ENCODE data around the gene FLAD1. TPM values are rescaled to one million over a fixed set of nuclear protein-coding genes. Genes with fewer than 3 reads are reported as not detected.

The FLAD1 gene
- total and polyA plus RNA-seq, 2 of the 4 experiments (the other 2 are of a cell fraction) = 26.3 to 37.3 TPM

DNA sequence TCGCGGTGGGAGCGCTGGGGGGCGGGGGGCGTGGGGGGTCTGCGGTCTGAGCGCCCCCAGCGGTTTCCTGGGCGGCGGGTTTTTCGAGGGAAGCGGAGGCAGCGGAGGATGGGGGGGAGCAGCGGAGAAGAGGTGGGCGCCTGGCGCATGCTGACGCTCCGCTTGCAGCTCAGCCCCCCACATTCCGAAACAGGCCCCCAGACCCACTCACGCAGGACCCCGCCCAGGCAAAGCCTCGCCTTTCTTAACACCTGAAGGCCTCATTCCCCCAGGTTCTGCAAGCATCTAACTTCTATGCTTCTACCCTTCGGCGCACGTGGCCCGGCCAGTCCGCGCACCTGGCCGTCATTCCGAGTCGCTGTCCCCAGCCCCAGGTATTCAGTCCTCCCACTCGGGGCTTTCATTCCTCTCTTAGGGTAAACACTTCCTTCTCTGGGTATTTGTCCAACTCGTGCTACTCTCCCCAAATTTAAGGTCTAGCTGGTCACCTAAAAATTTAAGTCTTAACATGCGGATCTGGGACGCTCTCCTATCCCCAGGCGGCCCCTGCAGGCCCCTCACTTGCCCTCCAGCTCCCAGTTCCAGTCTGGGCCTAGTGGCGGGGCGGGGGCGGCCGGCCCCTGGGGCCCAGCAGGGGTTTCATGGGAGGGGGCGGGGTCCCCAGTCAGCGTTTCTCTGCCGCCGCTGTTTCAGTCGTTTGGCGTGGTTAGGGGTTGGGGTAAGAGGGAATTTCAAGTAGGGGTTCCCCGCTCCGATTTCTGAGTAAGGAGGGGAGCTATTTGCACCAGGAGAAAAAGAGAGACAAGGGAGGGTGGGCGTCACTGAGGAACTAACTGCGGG, 16.6 kb downstream of the FLAD1 start:
- ChIA-PET POLR2A (ENCODE audit: unreplicated experiment) (interaction anchor here (0.6 kb wide), 1 partner anchor 274 kb away, joined by 3 read pairs; the partner anchor contains the start of gene CLK2), CTCF (interaction anchor here (0.9 to 2.1 kb wide), 10 partner anchors 18 to 519 kb away, joined by 3 to 11 read pairs (median 4); partner anchors contain the start of genes PBXIP1, PYGO2 and SHC1)
- H3K4me2 ChIP-seq (ENCODE audit: low read depth, low read length) = peak overlapping the region; percentile 100
- H2AK9ac ChIP-seq (replicated peaks; ENCODE audit: low read depth, low read length, poor library complexity) = peak overlapping the region; percentile 98
- H2BK20ac ChIP-seq (ENCODE audit: low read depth, low read length) = peak overlapping the region; percentile 11; the same call in 1 of the 2 replicates
- H4K20me1 ChIP-seq (ENCODE audit: insufficient read depth, low read length) = no peaks in the 10 kb centered on the region
- in situ Hi-C loops (cut with MboI; ENCODE audit: low sequenced_read_pairs) (no loop called here), dilution Hi-C loops (cut with HindIII; ENCODE audit: low sequenced_read_pairs, unreplicated experiment) (no loop called here), intact Hi-C loops (cut with micrococcal nuclease) (loop anchor here (2.0 to 5.0 kb wide), 3 partner anchors 39 to 63 kb away; partner anchors contain the start of genes ADAM15, PMVK and PYGO2)
- H3K79me1 ChIP-seq (ENCODE audit: low read depth in 1 of 2, low read length in 2 of 2) = peaks cover 14 to 39% of the 10 kb centered on the region in 2 experiments
- peak overlapping the region; percentile 90 for H2AK5ac ChIP-seq (ENCODE audit: low read depth, low read length)
- peaks cover 7% of the 10 kb centered on the region for H3K9me1 ChIP-seq (ENCODE audit: insufficient read depth, low read length)
- H2BK15ac ChIP-seq (ENCODE audit: low read depth, low read length) = peak overlapping the region; percentile 22; the same call in 1 of the 3 replicates
- ATAC-seq (ENCODE audit: low read depth) (no peak), DNase-seq (no peak)
- peak overlapping the region; percentile 90 for H4K5ac ChIP-seq (ENCODE audit: low read depth, low read length)
- H3K56ac ChIP-seq (ENCODE audit: extremely low read depth, insufficient read depth, low read length) = no peak overlapping the region; the same call in 1 of the 2 replicates
- TF ChIP-seq MAZ (IDR thresholded peaks at IDR 0.05; ENCODE audit: borderline replicate concordance, low read depth, low read length) (no peak), FOS (IDR thresholded peaks at IDR 0.05; ENCODE audit: low read depth, low read length) (no peak), SMC3 (IDR thresholded peaks at IDR 0.05; ENCODE audit: low read depth, low read length) (no peak), CEBPB (IDR thresholded peaks at IDR 0.05; ENCODE audit: low read depth, low read length) (no peak), CHD1 (IDR thresholded peaks at IDR 0.05; ENCODE audit: low read depth, low read length) (no peak), RFX5 (IDR thresholded peaks at IDR 0.05; ENCODE audit: low read depth, low read length) (no peak), MAFK (IDR thresholded peaks at IDR 0.05; ENCODE audit: low read depth, low read length) (no peak), ELK1 (IDR thresholded peaks at IDR 0.05; ENCODE audit: borderline replicate concordance, low read depth, low read length) (no peak), BHLHE40 (IDR thresholded peaks at IDR 0.05; ENCODE audit: low read depth, low read length) (no peak), NFE2L2 (IDR thresholded peaks at IDR 0.05; ENCODE audit: low read depth, low read length) (no peak), RAD21 (IDR thresholded peaks at IDR 0.05; ENCODE audit: low read length) (no peak), RCOR1 (IDR thresholded peaks at IDR 0.05; ENCODE audit: insufficient replicate concordance, low read length) (no peak), POLR2A (IDR thresholded peaks at IDR 0.05; ENCODE audit: low read depth, low read length) (no peak)
- TF ChIP-seq, protein P1, sequence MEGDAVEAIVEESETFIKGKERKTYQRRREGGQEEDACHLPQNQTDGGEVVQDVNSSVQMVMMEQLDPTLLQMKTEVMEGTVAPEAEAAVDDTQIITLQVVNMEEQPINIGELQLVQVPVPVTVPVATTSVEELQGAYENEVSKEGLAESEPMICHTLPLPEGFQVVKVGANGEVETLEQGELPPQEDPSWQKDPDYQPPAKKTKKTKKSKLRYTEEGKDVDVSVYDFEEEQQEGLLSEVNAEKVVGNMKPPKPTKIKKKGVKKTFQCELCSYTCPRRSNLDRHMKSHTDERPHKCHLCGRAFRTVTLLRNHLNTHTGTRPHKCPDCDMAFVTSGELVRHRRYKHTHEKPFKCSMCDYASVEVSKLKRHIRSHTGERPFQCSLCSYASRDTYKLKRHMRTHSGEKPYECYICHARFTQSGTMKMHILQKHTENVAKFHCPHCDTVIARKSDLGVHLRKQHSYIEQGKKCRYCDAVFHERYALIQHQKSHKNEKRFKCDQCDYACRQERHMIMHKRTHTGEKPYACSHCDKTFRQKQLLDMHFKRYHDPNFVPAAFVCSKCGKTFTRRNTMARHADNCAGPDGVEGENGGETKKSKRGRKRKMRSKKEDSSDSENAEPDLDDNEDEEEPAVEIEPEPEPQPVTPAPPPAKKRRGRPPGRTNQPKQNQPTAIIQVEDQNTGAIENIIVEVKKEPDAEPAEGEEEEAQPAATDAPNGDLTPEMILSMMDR (conservative IDR thresholded peaks at IDR 0.05; ENCODE audit: low read depth, low read length) = no peak
- H3K9ac ChIP-seq (ENCODE audit: low read depth, low read length) = peak overlapping the region; percentile 94
- H3K4ac ChIP-seq (ENCODE audit: low read depth, low read length) = peak overlapping the region; percentile 85
- peak overlapping the region; percentile 69 for H4K91ac ChIP-seq (ENCODE audit: insufficient read depth, low read depth, low read length)
- H3K9me3 ChIP-seq (ENCODE audit: control insufficient read depth, insufficient read depth, low read length) = no peaks in the 10 kb centered on the region
- peaks cover 15% of the 10 kb centered on the region for H3K4me1 ChIP-seq (ENCODE audit: control insufficient read depth, insufficient read depth, low read length)
- peak overlapping the region; percentile 95 for H3K18ac ChIP-seq (ENCODE audit: low read depth, low read length)
- H2BK120ac ChIP-seq (ENCODE audit: low read depth, low read length) = peak overlapping the region; percentile 78; the same call in 1 of the 2 replicates
- H2AFZ ChIP-seq (replicated peaks; ENCODE audit: low read length, poor library complexity) = peak overlapping the region; percentile 78
- no peaks in the 10 kb centered on the region for H3K36me3 ChIP-seq (ENCODE audit: control insufficient read depth, insufficient read depth, low read length)
- peak overlapping the region; percentile 75 for H3K4me3 ChIP-seq (ENCODE audit: insufficient read depth, low read depth, low read length)
- H3K27ac ChIP-seq (ENCODE audit: insufficient read depth, low read length) = peak overlapping the region; percentile 91
- peak overlapping the region; percentile 15 for H3K14ac ChIP-seq (replicated peaks; ENCODE audit: low read depth, low read length)
- no peaks in the 10 kb centered on the region for H3K27me3 ChIP-seq (ENCODE audit: control insufficient read depth, insufficient read depth, low read length)
- WGBS, 2 experiments (ENCODE audit: extremely low coverage in 2 of 2, insufficient read length in 1 of 2) = 5% methylated on average over 10 of the region's 50 CpGs; no CpG with 5 or more reads in 1 of the 2 experiments
- peak overlapping the region; percentile 76 for H3K23ac ChIP-seq (ENCODE audit: low read depth, low read length)
- no TSS peak for BruUV-seq (replicated peaks)
- H2BK5ac ChIP-seq (ENCODE audit: low read depth, low read length, poor library complexity, severe bottlenecking) = peak overlapping the region; percentile 85
- H4K8ac ChIP-seq (ENCODE audit: low read depth in 2 of 2, low read length in 2 of 2) = peak overlapping the region; percentile 12 to 90
